HL-60/S4 treated with retinoic acid at 250 ng/mL for 4 days and 3 days (cell line): ENCODE results near the gene LPIN3.

Experiments
- in situ Hi-C: fragments of 300-500 bp; cut with MboI; formaldehyde crosslinking; loops from 2 replicates; pipeline ENCODE4 v1.7.0; 2022; ENCODE audit warnings: low sequenced_read_pairs

The LPIN3 gene

DNA sequence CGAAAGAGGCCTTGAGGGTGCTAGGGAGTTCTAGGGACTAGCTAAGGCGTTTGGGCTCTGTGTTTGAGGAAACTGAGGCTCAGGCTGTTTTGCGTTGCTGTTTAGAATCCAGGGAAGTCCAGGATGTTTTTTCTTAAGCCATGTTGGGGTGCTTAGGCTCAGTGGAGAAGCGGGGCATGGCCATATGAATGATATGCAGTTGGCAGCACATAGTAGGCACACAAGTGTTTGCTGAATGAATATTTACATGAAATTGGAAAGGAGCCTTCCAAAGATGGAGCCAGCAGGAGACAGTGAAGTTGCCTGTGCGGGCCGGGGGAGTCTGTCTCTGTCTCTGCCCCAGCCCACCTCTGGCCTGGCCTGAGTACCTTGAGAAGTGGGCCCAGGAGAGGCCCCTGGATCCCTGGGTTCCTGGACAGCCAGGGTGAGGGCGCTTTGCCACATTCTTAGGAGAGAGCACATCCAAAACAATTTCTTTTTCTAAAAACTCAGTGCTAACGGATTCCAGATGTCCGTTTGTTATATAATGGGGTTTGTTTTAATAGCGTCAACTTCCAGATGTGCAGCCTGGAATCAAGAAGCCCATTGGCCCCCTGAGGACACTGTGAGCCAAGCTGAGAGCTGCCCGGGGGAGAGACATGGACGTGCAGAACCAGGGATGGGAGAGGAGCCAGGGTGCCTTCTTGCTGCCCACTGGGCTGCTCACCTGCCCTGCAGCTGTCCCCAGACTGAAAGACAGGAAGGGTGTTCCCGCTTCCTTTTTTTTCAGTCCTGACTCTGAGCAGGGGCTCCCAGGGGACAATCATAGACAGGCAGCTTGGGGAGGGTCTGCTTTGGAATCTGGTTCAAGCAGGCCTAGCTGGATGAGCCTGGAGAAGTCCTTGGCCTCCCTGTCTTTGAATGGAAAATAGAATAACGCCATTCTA lies 46.1 kb downstream of the LPIN3 start:
- in situ Hi-C loops = no loop called here

GRCh38 chr20:41387444-41387851 lies 46.8 kb downstream of the LPIN3 start:
- in situ Hi-C loops = no loop called here

- in situ Hi-C loops = no loop called here
Observed at GRCh38 chr20:41390889-41391288, 50.3 kb downstream of the LPIN3 start.

GRCh38 chr20:41391587-41392001 lies 51.0 kb downstream of the LPIN3 start:
- in situ Hi-C loops = no loop called here

- in situ Hi-C loops = no loop called here
Observed at GRCh38 chr20:41392295-41392694, 51.7 kb downstream of the LPIN3 start.

DNA sequence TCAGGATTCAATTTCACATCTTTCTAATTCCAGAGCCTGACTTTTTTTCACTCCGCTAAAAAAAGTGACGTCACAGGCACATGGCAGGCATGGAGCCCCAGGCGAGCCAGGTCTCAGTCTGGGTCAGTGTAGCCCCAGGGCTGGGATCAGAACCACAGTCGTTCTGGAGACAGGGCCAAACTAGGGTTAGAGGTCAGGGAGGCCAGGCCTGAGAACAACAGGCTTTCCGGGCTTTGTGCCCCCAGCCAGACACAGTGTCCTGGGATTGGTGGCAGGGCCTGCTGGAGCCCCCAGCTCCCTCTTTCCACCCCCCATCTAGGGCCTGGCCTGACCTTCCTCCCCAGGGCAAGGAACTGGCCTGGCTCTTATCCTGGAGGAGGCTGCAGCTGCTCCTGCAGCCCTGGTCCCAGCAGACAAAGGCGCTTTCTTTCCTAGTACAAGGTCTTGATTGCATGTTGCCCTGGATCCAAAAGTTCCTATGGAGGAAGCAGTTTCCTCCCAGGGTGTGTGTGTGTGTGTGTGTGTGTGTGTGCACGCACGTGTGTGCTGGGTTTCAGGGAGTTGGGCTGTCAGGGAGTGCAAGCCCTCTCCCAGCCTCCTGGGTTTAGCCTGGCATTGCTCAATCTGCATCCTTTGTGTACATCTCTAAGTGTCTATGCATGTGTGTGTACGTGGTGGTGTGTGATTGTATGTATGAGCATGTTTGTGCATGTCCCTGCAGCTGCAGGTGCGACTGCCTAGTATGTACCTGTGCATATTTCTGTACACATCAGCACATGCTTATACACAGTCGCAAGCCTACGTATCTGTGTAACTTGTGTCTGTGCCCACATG lies 52.5 kb downstream of the LPIN3 start:
- in situ Hi-C loops = no loop called here

DNA sequence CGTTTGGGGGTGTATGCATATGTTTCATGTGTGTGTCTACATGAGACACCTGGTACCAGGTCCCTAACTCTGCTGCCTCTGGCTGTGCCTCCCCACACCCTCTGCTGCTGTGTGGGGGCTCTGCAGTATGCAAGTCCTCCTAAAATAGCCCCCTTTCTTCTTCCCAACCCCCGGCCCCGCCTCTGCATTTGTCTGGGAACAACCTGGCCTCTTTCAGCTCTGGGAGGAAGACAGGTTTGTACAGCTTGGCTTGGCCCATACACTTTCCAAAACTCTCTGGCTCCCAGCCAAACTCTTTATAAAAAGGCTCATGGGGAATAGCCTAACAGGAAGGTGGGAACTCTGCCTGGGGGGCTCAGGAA lies 53.1 kb downstream of the LPIN3 start:
- in situ Hi-C loops = no loop called here

DNA sequence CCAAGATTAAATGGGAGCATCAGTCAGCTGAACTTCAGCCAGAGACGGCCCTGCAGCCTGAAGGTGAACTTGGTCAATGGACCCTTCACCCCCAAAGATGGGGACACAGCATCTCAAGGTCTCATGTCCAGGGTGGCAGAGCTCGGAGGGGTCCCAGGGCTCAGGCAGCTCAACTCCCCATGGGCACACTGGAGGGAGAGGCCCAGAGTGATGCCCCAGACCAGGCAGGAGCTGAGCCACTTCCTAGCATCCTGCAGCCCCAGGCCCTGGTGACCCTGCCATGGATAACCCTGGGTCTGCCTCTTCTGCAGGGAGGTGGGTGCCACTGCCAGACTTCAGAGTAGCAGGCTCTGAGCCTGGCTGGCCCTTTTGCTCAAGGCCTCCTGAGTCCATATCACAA lies 53.5 kb downstream of the LPIN3 start:
- in situ Hi-C loops = no loop called here

DNA sequence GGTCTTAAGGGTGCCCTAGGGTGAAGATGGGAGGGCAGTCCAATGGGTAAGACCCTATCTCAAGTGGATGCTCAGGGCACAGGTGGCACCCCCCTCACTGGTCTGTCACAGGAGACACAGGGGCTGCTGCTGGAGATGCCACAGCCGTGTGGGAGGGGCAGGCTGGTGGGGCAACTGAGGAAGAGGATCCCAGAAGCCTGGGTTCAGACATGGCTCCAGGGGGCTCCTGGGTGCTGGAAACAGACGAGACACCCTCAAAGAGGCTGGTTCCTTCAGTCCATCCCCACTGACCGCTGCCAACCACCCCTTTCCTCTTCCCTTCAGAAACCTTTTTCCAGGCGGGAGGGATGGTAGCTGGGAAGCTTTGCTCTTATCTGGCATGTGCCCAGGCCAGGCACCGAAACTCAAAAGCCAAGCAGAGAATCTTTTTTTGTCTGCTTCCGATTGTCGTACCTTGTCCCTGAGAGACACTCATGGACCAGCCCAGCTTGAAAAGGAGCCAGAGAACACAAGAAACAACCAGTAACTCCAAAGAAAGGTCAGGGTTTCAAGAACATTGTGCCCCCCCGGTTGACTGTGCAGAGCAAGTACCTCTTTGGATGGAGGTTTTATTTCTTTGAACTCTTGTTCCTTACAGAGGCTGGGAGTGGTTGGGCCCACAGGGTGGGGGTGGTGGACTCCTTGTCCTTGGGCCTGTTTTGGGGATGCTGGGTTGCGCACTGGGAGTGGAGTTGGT lies 54.5 kb downstream of the LPIN3 start:
- in situ Hi-C loops = no loop called here

GRCh38 chr20:41395667-41396664 lies 55.3 kb downstream of the LPIN3 start:
- in situ Hi-C loops = no loop called here

GRCh38 chr20:41398408-41398807 lies 57.8 kb downstream of the LPIN3 start:
- in situ Hi-C loops = no loop called here

- in situ Hi-C loops = no loop called here
Observed at GRCh38 chr20:41403604-41404003, 63.0 kb downstream of the LPIN3 start.

GRCh38 chr20:41405436-41405835 lies 64.8 kb downstream of the LPIN3 start:
- in situ Hi-C loops = no loop called here

GRCh38 chr20:41406353-41406752 lies 65.7 kb downstream of the LPIN3 start:
- in situ Hi-C loops = no loop called here

DNA sequence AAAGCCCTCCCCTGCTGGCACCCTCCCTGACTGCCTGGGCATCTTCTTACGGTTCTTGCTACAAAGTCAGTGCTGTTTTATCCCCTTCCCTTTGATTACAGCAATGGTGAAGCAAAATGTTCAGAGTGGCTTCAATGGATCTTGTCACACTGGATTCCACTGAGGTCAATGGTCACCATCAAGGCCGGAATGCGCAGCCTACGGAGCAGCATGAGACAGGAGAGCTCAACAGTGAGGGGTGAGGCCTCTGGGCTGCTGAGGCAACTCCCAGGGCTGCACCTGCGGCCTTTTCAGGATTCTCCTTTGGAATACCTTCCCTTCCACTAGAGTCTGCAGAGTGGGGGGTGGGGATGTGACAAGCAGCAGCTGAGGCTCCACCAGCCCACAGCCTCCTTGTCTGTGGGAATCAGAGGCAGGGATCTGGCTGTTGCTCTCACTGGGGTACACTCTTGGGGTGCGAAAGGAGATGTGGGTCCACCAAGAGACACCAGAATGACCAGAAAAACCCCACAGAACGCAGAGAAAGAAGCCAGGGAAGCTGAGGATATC lies 66.3 kb downstream of the LPIN3 start:
- in situ Hi-C loops = no loop called here

DNA sequence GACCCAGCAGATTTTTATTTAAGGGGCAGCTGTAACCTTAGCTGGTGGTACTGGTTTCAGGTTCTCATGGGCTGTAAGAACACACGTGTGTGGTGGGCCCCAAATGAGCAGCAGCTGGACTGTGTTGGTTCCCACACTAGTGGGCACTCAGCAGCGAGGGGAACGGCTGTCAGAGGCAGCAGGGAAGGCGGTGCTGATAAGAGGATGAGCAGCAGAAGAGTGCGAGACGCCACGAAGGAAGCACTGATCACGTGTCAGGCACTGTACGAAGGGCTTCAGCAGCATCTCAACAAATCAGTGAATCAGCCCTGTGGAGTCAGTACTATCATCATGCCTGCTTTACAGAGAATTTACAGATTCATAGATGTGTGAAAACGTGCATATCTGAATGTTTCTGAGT lies 67.0 kb downstream of the LPIN3 start:
- in situ Hi-C loops = no loop called here

DNA sequence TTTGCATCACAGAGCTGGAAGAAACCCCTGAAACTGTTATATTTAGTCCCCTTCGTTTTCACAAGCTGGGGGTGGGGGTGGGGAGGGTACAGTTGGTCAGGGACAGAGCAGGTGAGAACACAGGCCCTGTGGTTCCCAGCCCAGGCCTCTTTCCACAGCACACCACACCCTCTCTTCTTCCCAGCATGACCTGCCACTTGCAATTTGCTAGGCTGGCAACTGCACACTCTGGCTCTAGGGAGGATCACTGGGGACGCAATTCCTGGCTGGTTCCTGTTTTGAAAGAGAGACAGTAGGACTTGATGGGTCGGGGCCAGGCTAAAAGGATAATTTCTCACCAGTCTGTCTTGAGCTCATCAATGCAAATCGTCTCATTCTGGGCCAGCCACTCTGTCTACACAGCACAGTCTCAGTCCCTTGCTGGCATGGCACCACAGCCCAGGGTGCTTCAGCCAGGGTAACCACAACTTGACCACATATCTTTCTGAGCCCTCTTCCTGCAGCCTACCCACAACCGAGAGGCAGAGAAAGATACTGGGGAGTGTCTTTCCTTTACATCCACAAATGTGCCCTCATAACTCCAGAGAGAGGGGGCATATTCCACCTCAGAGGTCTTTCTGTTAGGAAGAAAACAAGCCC lies 67.7 kb downstream of the LPIN3 start:
- in situ Hi-C loops = no loop called here

DNA sequence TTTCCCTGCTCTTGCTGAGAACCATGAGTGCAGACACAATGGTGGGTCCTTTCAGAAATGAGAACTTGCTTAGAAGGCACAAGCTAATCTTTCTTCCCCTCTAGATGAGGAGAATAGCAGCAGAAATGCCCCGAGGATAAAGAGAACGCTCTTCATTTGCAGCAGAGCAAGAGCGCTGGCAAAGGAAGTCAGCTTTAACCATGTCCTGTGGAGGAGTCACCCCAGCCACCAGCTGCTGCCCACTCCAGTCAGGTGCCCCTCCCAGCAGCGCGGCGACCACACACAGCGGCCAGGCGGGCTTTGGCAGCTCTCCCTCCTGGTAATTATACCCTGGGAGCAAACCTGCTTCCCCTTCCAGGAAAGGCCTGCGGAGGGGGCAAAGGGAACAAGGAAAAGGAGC lies 68.4 kb downstream of the LPIN3 start:
- in situ Hi-C loops = no loop called here
